ENCODE measurements around the gene ZNF785.

ZNF785 gene

DNA sequence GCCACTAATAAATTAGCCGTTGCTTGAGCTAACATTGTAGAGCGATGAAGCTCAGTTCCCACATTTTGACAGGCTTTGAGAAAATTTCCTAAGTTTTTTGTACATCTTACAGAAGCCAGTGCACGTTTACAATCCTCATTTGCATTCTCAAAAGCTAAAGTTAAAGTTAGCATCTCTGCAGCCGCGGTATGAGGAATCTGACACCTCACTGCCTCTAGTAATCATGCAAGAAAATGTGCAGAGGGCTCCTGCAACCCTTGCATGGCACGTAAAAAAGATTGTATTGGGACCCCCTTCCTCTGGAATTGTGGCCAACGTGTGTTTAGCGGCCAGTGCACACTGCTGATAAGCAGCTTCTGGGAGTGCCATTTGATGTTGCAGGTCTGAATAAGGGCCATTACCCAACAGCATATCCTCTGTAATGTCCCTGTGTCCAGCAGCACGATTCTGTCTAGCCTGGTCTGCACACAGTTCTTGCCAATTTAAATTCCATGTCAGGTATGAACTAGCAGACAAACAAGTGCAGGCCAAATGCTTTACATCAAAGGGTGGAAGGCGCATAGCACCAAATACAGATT, 37.0 kb upstream of the ZNF785 start:
- TF ChIP-seq, protein P1, sequence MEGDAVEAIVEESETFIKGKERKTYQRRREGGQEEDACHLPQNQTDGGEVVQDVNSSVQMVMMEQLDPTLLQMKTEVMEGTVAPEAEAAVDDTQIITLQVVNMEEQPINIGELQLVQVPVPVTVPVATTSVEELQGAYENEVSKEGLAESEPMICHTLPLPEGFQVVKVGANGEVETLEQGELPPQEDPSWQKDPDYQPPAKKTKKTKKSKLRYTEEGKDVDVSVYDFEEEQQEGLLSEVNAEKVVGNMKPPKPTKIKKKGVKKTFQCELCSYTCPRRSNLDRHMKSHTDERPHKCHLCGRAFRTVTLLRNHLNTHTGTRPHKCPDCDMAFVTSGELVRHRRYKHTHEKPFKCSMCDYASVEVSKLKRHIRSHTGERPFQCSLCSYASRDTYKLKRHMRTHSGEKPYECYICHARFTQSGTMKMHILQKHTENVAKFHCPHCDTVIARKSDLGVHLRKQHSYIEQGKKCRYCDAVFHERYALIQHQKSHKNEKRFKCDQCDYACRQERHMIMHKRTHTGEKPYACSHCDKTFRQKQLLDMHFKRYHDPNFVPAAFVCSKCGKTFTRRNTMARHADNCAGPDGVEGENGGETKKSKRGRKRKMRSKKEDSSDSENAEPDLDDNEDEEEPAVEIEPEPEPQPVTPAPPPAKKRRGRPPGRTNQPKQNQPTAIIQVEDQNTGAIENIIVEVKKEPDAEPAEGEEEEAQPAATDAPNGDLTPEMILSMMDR (conservative IDR thresholded peaks at IDR 0.05; ENCODE audit: low read depth, low read length): no peak
- no peak for DNase-seq (ENCODE audit: low read depth)
- no peak overlapping the region for H3K4me3 ChIP-seq (ENCODE audit: low read depth, low read length)

DNA sequence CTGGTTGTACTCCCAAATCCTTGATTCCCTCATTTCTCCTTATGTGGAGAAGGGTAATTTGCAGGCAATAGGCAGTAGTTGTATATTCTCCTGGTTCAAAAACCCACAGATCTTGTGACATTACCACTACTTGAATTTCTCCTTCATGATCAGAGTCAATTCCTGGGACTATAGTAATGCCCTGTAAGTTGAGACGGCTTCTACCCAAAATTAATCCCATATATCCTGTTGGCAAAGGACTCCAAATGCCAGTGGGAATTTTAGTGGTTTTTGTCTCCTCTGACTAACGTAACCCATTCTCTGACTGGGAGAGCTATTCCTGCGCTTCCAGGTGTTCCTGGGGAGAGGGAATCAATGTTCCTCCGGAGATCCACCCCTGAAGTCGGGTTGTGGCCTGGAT, 36.3 kb upstream of the ZNF785 start:
- TF ChIP-seq, protein P1 (conservative IDR thresholded peaks at IDR 0.05; ENCODE audit: low read depth, low read length): no peak
- no peak for DNase-seq (ENCODE audit: low read depth)
- no peak overlapping the region for H3K4me3 ChIP-seq (ENCODE audit: low read depth, low read length)

DNA sequence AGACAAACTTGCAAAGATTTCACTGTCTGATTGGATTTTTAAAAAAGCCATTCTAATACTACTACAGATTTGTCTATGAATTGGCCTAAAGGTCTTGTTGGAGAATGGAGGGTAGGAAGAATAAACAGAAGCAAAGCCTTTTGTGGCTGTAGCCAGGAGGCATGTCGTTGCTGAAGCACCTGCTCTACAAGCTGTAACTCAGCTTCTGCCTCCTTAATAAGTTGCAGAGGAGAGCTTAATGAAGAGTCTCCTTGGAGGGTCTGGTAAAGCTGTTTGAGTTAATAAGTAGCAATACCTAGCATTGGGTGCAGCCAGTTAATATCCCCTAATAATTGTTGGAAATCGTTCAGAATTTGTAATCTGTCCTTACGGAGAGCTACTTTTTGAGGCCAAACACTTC, 34.7 kb upstream of the ZNF785 start:
- no peak overlapping the region for H3K4me3 ChIP-seq (ENCODE audit: low read depth, low read length)
- TF ChIP-seq, protein P1 (conservative IDR thresholded peaks at IDR 0.05; ENCODE audit: low read depth, low read length): no peak
- DNase-seq (ENCODE audit: low read depth): no peak

DNA sequence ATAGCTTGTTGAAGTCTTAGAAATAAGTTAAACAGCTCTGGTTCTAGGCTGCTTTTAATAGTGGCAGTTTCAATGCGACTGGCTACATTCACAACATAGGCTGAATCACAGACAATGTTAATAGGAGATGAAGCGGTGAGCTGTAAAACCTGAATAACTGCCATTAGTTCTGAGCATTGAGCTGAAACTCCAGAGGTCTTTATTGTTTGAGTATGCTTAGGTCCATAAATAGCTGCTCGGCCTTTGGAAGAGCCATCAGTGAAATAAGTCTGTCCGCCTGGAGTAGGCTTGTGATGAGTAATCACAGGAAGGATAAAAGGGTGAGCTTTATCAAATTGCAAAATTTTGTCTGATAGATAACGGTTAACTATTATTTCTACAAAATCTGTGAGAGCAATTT, 34.1 kb upstream of the ZNF785 start:
- no peak overlapping the region for H3K4me3 ChIP-seq (ENCODE audit: low read depth, low read length)
- DNase-seq (ENCODE audit: low read depth): no peak
- TF ChIP-seq, protein P1 (conservative IDR thresholded peaks at IDR 0.05; ENCODE audit: low read depth, low read length): no peak

DNA sequence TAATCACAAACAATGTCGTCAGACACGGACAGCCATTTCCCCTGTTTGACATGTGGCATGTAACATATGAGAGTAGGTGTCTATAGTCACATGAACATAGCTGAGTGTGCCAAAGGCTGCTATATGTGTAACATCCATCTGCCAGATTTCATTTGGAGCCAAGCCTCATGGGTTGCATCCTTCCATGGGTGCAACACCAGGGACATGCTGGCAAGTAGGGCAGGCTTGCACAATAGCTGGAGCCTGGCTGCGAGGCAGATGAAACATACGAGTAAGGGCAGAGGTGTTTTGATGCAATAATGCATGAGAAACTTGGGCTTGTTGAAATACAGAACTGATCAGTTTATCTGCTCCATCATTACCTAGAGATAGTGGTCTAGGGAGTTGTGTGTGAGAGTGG, 33.7 kb upstream of the ZNF785 start:
- TF ChIP-seq, protein P1 (conservative IDR thresholded peaks at IDR 0.05; ENCODE audit: low read depth, low read length): no peak
- no peak for DNase-seq (ENCODE audit: low read depth)
- H3K4me3 ChIP-seq (ENCODE audit: low read depth, low read length): no peak overlapping the region

DNA sequence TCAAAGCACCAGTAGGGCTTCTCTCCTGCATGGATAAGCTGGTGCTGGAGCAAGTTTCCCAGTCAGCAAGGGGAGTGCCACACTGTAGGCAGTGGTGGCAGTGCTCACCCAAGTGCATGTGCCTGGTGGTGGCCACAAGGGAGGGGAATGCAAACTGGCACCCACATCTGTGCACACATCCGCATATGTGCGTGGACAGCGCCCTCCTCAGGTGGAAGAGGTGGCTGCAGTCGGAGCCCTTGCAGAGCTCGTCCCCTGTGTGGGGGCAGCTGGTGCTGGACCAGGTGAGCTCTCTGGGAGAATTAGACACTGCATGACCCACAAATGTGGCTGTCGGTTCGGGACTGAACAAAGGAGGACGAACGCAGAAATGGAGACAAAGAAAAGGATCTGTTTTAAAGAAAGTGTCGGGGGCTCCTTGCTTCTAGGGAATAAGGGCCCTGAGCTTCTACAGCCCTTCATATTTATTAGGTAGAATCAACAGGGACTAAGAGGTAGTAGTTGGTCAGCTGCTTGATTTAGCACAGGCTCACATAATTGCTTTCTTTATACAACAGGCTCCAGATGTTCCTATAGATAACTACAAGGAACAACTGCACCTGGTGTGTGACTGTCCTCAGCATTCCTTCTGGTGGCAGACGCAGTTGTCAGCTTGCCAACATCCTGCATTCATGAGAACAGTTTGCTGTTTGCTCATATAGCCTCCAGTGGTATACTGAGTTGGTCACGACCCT, 30.0 kb upstream of the ZNF785 start:
- TF ChIP-seq, protein P1 (conservative IDR thresholded peaks at IDR 0.05; ENCODE audit: low read depth, low read length): peak; percentile 76
- DNase-seq (ENCODE audit: low read depth): peak; percentile 50
- no peak overlapping the region for H3K4me3 ChIP-seq (ENCODE audit: low read depth, low read length)

Data from choroid plexus epithelial cell (primary cell).